ENCODE measurements around the gene TMEM53.

DNA sequence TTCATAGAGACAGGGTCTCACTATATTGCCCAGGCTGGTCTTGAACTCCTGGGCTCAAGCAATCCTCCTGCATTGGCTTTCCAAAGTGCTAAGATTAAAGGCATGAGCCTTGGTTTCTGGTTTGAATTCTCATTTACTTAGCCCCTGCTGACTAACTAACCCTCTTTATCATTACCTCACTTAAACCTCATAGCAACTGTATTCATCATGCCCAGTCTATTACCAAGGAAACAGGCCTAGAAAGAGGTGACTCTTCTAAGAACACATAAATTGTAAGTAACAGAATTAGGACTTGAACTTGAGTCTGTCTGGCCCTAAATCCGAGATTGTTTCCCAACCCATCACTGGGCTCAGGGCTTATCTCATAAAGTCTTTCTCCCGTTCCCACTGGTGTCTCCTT, 44.2 kb downstream of the TMEM53 start:
- TF ChIP-seq, protein P1, sequence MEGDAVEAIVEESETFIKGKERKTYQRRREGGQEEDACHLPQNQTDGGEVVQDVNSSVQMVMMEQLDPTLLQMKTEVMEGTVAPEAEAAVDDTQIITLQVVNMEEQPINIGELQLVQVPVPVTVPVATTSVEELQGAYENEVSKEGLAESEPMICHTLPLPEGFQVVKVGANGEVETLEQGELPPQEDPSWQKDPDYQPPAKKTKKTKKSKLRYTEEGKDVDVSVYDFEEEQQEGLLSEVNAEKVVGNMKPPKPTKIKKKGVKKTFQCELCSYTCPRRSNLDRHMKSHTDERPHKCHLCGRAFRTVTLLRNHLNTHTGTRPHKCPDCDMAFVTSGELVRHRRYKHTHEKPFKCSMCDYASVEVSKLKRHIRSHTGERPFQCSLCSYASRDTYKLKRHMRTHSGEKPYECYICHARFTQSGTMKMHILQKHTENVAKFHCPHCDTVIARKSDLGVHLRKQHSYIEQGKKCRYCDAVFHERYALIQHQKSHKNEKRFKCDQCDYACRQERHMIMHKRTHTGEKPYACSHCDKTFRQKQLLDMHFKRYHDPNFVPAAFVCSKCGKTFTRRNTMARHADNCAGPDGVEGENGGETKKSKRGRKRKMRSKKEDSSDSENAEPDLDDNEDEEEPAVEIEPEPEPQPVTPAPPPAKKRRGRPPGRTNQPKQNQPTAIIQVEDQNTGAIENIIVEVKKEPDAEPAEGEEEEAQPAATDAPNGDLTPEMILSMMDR (conservative IDR thresholded peaks at IDR 0.05 in 1 of 2, IDR thresholded peaks at IDR 0.05 in 1 of 2; ENCODE audit: low read depth in 1 of 2, low read length in 2 of 2), result no peak
- no peak for TF ChIP-seq EZH2 (IDR thresholded peaks at IDR 0.05; ENCODE audit: low read length, missing control alignments)
